ENCODE measurements around the gene EPN1. TPM values are rescaled to one million over a fixed set of nuclear protein-coding genes. Genes with fewer than 3 reads are reported as not detected.

The EPN1 gene
- total and polyA plus RNA-seq, 9 of the 15 experiments (the other 6 are each of a cell fraction or from before 2014, with no cell fraction given) = 0.08 to 138 (median 12.7) TPM

- FAIRE-seq (peak; percentile 78), ATAC-seq (peak; percentile 21; the same call in 2 of the 3 replicates), DNase-seq (ENCODE audit: extremely low read depth in 1 of 4, low spot score in 3 of 4) (peak; percentile 52 to 82 (median 72))
- WGBS (ENCODE audit: insufficient coverage, low coverage, missing lambda C conversion rate) = 29% methylated on average over 5 of the region's 5 CpGs
- H3K4me1 ChIP-seq (replicated peaks in 1 of 2; ENCODE audit: control insufficient read depth in 2 of 2, insufficient read depth in 2 of 2, low read length in 2 of 2) = peaks cover 41 to 62% of the 10 kb centered on the region in 2 experiments
- BruUV-seq (replicated peaks) = no TSS peak
- in situ Hi-C loops (cut with MboI) = no loop called here
- ChIA-PET CTCF (ENCODE audit: low intra/inter-chr PET ratio) (interaction anchor here (0.7 kb wide), 1 partner anchor 40 kb away, joined by 3 read pairs; no protein-coding TSS in a partner anchor), POLR2A (interaction anchor here (0.6 to 2.1 kb wide), 7 partner anchors 16 to 36 kb away, joined by 3 to 12 read pairs (median 4); partner anchors contain the start of genes CCDC106 and U2AF2)
- no peaks in the 10 kb centered on the region for H3K27me3 ChIP-seq (ENCODE audit: control insufficient read depth in 2 of 2, insufficient read depth in 2 of 2, low read length in 2 of 2)
- peak overlapping the region; percentile 22; the same call in 2 of the 3 replicates for H3K27ac ChIP-seq (ENCODE audit: extremely low read depth, low read depth, low read length)
- peaks cover 3% of the 10 kb centered on the region for H3K9me1 ChIP-seq (ENCODE audit: control insufficient read depth, insufficient read depth, low read length)
- no peaks in the 10 kb centered on the region for H3K9me3 ChIP-seq (replicated peaks; ENCODE audit: control insufficient read depth, insufficient read depth, low read depth, low read length)
- no peak overlapping the region for H3K4me3 ChIP-seq
- peaks cover 52% of the 10 kb centered on the region for H4K20me1 ChIP-seq (replicated peaks; ENCODE audit: control insufficient read depth, insufficient read depth, low read length)
- H3K4me2 ChIP-seq (ENCODE audit: insufficient read depth, low read length) = no peak overlapping the region
- no peak overlapping the region; a peak in 1 of 4 replicates for H3K9ac ChIP-seq (ENCODE audit: insufficient read depth in 1 of 2, low read depth in 2 of 2, low read length in 2 of 2)
- H2AFZ ChIP-seq (ENCODE audit: low read depth, low read length) = no peak overlapping the region
- H3K36me3 ChIP-seq (ENCODE audit: control insufficient read depth, insufficient read depth, low read length) = peaks cover 82% of the 10 kb centered on the region; the same call in 2 of the 3 replicates
- intact Hi-C loops (cut with micrococcal nuclease) = no loop called here
- peaks cover 89% of the 10 kb centered on the region for H3K79me2 ChIP-seq (ENCODE audit: control insufficient read depth, insufficient read depth, low read length)
- TF ChIP-seq CBX2 (IDR thresholded peaks at IDR 0.05; ENCODE audit: insufficient read depth, low read length, poor library complexity, severe bottlenecking) = no peak
- no peak for TF ChIP-seq ATF6 (CRISPR knock-in tag; IDR thresholded peaks at IDR 0.05)
- no peak for TF ChIP-seq THRAP3 (IDR thresholded peaks at IDR 0.05; ENCODE audit: borderline replicate concordance)
- TF ChIP-seq ID3 (CRISPR knock-in tag; IDR thresholded peaks at IDR 0.05) = no peak
- TF ChIP-seq ID3 (tag; IDR thresholded peaks at IDR 0.05) = peak; percentile 77; the same call in 1 of the 2 replicates
- TF ChIP-seq ZMIZ1 (IDR thresholded peaks at IDR 0.05; ENCODE audit: low read depth in 2 of 2, low read length in 2 of 2) = no peak
- TF ChIP-seq MCM7 (IDR thresholded peaks at IDR 0.05) = no peak
- TF ChIP-seq ZNF445 (CRISPR knock-in tag; IDR thresholded peaks at IDR 0.05; ENCODE audit: low read depth) = no peak
- no peak for TF ChIP-seq CC2D1A (IDR thresholded peaks at IDR 0.05)
- TF ChIP-seq RNF2 (IDR thresholded peaks at IDR 0.05) = no peak
- 0 out of 2 replicates have a peak, but pooled peaks have one; percentile 16 for TF ChIP-seq CREM (IDR thresholded peaks at IDR 0.05; ENCODE audit: low read depth)
- TF ChIP-seq PCBP1 (IDR thresholded peaks at IDR 0.05; ENCODE audit: low read depth, low read length, poor library complexity, severe bottlenecking) = no peak
- TF ChIP-seq ZFX (CRISPR knock-in tag; IDR thresholded peaks at IDR 0.05) = no peak
- TF ChIP-seq ZNF764 (CRISPR knock-in tag; IDR thresholded peaks at IDR 0.05; ENCODE audit: low read depth) = no peak
- TF ChIP-seq POLR2H (tag; IDR thresholded peaks at IDR 0.05; ENCODE audit: low read depth) = no peak
- TF ChIP-seq GABPA (tag; conservative IDR thresholded peaks at IDR 0.05; ENCODE audit: low read depth) = no peak
- no peak for TF ChIP-seq GTF2F1 (IDR thresholded peaks at IDR 0.05; ENCODE audit: low read depth, low read length)
- TF ChIP-seq POLR2AphosphoS5 (IDR thresholded peaks at IDR 0.05; ENCODE audit: control insufficient read depth, insufficient read depth, low read depth, low read length) = 0 out of 2 replicates have a peak, but pooled peaks have one; percentile 18
Measured at GRCh38 chr19:55672418-55672817, 2.6 kb upstream of the EPN1 start.
